AG20443 (cell line): Measurements from ENCODE around the gene OASL.

Experiments used
- DNase-seq: peaks from one replicate; pipeline ENCODE4 v3.0.0; 2012; ENCODE audit warnings: low spot score, mixed read lengths

The OASL gene

DNA sequence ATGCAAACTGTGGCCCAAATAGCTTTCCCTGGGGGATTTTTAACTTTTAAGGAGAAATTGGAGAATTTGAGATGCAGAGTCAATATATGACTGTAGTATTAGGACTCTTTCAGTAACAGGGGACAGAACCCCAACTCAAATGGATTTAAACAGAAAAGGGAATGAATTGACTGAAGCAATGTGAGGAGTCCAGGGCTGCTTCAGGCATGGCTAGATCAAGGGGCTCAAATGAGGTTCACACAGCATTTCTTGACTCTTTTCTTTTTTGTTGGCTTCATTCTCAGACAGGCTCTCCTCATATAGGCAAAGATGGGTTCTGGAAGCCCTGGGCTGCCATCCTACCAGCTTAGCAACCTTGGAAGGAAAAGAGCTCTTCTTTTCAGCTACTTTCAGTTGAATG lies 47.1 kb downstream of the OASL start:
- DNase-seq = no peak

DNA sequence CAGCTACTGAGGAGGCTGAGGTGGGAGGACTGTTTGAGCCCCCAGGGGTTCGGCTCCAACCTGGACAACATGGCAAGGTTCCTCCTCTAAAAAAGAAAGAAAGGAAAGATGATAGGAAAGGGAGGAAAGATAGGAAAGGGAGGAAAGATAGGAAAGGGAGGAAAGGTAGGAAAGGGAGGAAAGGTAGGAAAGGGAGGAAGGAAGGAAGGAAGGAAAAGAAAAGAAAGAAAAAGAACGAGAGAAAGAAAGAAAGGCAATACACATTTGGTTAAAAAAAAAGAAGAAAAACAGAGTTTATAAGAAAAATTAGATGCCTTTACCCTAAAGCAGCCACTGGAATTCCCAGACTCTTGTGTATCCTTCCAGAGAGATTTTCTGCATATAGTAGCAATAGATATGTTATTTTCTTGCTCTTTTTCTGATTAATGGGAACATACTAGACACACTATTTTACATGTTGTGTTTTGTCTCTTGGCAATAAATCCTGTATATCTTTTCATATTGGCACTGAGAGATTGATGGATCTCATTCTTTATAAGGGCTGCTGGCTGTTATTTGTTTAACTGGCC lies 48.5 kb downstream of the OASL start:
- DNase-seq = no peak

DNA sequence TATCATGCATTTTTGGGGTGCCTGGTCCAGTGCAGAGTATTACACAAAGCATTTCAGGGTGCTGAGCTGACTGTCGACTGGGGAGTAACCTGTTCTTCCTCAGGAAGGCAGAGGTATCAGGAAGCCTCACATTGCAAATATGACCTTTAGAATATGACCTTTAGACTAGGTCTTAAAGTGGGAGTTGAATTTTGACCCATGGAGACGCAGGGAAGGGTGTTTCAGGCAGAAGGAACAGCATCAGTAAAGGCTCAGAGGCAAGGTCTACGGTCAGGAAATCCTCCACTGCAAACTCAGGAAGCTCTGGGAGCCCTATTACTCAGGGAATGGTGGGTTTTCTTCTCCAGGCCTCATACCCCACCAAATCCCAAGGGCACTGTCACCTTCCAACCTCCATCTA lies 49.4 kb downstream of the OASL start:
- DNase-seq = no peak

DNA sequence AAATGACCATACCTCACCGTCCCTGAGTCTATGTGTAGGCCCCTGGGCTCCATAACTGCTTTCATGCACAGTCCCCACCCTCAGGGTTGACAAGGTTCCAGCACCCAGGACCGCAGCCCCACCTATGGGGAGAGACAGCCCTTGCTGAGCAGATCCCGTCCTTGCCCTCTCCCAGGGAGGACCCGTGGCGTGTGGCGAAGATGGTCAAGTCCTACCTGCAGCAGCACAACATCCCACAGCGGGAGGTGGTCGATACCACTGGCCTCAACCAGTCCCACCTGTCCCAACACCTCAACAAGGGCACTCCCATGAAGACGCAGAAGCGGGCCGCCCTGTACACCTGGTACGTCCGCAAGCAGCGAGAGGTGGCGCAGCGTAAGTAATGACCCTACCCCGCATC lies 50.4 kb downstream of the OASL start:
- DNase-seq = no peak

DNA sequence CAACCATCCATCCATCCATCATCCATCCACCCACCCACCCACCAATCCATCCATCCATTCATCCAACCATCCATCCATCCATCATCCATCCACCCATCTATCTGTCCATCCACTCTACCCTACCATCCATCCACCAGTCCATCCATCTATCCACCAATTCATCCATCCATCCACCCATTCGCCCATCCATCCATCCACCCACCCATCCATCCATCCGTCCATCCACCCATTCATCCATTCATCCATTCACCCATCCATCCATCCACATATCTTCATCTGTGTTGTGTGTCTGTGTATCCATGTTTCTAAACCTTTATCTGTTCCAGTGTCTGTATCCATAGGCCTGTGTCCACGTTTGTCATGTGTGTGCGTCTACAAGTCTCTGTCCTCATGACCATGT lies 50.8 kb downstream of the OASL start:
- DNase-seq = no peak

DNA sequence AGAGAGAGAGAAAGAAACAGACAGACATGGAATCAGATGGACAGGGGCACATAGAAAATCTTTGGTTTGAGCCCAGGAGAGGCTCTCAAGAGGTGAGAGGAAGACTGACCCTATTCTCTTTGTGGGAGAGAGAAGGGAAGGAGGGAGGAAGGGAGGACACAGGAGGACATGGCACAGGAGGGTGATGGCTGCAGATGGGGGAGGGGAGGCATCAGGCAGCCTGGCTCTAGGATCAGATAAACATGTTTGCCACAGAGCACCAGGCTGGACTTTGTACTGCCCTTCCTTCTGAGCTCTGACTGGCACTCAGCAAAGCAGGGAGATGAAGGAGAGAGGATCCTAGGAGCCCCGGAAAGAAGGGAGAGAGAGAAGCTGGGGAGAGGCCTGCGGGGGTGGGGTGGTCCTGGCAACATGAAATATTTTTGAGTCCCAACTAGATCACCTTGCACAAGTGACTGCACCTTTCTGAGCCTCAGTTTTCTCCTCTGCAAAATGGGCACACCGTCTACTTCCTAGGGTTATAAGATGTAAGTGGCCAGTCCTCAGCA lies 54.6 kb downstream of the OASL start:
- DNase-seq = no peak

DNA sequence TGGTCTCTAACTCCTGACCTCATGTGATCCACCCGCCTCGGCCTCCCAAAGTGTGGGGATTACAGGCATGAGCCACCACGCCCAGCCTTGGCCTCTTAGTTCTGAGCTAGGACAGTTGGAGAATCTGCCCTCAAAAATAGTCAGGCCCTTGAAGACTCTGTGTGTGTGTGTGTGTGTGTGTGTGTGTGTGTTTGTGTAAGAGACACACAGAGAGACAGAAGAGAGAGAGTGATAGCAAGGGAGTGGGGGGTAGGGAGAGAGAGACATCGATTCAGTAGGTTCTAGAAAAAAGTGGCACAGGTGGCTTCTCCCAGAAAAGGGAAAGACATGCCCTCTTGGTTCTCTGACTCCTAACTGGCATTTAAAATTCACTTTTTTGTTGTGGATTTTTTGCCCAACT lies 55.3 kb downstream of the OASL start:
- DNase-seq = no peak

DNA sequence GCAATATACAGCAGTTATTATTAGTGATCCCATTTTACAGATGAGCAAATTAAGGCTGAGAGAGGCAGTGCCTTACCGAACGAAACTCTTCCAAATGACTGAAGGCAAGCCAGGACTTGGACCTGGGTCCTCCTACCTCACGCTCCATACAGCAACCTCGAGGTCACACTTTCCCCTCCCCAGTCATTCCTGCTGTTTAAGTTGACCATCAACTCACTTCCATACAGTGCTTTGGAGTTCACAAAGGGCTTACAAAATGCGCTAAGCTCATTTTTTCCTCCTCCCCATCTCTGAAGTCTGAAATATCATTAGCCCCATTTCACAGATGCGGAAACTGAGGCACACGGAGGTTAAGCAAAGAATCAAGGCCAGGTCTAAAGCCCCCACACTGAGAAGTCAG lies 56.4 kb downstream of the OASL start:
- no peak for DNase-seq

DNA sequence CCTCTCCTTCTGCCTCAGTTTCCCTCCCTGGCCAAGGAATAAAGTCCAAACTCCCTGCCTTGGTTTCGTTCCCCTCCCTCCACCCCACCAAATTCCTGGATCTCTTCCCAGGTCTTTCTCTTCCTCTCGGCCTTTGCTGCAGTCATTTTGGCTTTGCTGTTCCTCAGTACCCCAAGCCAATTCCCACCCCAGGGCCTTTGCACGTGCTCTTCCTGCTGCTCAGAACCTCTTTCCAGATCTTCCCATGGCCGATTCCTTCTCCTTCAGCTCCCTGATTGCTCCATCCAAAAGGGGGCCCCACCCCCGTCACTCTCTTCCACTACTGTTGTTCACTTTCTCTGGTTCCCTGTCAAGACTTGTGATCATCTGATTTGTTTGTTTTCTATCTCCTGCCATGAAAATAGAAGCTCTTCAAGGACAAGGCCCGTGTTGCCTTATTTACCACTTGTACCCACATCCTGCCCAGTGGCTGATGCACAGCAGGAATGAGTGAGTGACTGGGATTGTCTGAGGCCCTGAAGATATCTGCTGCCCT lies 57.6 kb downstream of the OASL start:
- no peak for DNase-seq

DNA sequence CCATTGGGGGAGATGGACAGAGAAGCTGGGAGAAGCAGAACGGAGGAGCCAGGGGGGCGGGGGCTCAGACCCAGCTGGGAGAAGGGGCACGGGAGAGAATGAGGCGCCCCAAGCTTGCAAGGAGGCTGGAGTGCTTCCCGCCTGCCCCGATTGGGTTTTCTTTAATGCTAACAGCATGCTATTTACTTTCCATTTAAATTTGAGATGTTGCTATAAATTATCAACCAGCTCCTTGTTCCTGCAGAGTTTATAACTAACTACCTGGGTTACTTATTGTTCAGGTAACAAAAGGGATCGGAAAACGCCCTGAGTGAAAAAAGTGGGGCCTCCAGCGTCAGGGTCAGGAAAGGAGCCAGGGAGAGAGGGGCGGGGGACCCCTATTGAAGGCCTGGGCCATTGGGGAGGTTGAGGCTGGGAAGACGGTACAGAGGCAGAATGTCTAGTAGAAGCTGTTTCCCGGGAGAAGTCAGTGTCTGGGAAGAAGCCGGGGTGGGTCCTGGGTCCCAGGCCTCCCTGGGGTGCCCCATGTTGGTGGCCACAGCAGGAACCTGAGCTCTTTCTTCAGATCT lies 58.2 kb downstream of the OASL start:
- DNase-seq = no peak

DNA sequence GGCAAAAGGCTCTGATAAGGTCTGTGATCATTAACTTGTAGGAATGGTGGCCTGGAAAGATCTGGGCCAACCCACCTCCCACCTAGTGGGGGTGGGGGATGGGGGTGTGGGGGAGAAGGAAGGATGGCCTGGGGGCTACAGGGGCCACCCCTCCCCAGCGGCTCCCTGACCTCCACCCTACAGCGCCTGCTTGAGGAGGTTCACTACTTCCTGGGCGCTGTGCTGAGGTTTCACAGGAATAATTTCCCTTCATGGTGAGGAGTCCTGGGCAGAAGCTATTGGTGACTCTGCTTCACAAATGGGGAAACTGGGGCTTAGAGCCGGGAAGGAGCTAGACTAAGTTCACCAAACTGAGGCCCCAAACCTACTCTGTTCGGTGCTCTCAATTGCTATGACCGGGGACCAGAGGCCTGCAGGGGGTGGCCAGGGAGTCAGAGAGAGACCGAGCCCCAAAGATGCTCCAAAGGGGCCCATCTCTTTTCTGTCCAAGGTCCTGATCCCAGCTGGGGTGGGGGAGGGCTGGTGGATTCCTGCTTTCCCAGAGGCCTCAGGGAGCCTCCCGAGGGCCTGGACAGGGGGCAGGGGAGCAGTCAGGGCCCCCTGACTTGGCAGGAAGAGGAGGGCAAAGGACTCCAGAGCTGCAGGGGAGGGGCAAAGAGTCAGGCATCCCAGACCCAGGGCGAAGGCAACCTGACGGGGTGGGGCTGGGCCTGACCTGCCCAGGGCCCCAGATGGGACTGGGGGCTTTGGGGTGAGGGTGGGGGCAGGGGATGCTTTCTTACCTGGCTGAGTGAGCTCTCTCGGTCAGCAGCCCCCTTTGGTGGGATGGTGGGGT lies 59.0 kb downstream of the OASL start:
- DNase-seq = no peak

DNA sequence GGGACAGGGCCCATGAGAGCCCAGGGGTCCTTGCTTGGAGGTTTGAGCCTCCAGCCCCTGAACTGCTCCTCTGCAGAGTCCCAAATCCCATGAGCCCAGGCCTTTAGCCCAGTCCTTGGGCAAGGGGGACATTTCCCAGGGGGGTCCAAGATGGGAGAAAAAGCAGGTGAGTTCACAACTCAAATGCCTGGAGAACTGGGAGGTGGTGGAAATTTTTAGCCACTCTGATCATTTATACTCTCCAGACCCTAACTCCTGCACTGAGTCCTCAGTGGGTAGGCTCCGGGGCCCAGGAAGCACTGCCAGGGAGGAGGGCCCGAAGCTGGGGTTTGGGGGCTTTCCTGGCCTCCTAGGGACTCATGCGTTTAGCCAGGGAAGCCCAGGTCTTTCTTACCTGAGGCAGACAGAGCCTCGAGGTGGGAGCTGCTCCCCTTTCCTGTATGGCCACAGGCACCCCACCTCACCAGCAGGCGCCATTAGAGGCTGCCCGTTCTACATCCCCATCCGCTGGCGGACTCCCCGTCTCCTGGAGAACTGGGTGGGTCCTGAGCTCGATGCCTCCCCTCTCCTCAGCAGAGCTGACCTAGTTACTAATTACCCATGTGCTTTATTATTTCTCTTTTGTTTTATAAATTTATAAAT lies 59.7 kb downstream of the OASL start:
- no peak for DNase-seq

DNA sequence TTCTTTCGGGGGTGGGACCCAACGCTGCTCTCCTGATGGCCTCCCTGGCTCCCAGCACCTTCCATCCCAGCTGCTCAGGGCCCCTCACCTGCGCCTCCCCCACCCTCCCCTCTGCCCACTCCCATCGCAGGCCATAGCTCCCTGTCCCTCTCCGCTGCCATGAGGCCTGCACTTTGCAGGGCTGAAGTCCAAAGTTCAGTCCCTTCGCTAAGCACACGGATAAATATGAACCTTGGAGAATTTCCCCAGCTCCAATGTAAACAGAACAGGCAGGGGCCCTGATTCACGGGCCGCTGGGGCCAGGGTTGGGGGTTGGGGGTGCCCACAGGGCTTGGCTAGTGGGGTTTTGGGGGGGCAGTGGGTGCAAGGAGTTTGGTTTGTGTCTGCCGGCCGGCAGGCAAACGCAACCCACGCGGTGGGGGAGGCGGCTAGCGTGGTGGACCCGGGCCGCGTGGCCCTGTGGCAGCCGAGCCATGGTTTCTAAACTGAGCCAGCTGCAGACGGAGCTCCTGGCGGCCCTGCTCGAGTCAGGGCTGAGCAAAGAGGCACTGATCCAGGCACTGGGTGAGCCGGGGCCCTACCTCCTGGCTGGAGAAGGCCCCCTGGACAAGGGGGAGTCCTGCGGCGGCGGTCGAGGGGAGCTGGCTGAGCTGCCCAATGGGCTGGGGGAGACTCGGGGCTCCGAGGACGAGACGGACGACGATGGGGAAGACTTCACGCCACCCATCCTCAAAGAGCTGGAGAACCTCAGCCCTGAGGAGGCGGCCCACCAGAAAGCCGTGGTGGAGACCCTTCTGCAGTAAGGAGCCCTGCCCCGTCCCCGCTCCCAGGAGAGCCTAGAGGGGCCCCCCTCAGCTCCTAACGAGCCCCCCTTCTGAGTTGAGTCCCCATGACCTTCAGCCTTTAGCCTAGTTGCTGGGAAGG lies 60.5 kb downstream of the OASL start, which contains the start of gene HNF1A:
TSS of gene HNF1A (plus strand) at position 248 of the 924 bp plus-strand sequence. CDS start at position 474, 226 bp downstream.
- no peak for DNase-seq

DNA sequence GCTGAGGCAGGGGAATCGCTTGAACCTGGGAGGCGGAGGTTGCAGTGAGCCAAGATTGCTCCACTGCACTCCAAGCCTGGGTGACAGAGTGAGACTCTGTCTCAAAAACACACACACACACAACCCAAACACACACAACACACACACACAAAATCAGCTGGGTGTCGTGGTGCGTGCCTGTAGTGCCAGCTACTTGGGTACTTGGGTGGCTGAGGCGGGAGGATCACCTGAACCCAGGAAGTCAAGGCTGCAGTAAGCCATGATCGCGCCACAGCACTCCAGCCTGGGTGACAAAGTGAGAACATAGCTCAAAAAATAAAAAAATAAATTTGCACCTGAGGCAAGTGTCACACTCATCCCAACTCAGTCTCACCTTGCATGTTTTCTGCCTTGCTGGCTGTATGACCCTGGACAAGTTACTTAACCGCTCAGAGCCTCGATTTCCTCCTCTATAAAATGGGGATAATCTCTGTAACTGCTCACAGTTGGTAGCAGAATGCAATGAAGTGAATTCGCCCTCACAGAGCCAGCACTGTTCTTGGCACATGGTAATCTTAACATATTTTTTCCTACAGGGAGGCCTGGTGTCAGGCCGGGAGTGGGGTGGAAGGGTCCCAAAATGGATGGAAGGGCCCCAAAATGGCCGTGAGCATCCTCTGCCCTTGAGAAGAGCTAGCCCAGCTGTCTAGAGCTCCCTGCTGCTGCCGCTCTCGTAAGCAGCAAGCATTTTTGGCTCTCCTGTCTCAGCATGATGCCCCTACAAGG lies 61.3 kb downstream of the OASL start:
- DNase-seq = no peak

DNA sequence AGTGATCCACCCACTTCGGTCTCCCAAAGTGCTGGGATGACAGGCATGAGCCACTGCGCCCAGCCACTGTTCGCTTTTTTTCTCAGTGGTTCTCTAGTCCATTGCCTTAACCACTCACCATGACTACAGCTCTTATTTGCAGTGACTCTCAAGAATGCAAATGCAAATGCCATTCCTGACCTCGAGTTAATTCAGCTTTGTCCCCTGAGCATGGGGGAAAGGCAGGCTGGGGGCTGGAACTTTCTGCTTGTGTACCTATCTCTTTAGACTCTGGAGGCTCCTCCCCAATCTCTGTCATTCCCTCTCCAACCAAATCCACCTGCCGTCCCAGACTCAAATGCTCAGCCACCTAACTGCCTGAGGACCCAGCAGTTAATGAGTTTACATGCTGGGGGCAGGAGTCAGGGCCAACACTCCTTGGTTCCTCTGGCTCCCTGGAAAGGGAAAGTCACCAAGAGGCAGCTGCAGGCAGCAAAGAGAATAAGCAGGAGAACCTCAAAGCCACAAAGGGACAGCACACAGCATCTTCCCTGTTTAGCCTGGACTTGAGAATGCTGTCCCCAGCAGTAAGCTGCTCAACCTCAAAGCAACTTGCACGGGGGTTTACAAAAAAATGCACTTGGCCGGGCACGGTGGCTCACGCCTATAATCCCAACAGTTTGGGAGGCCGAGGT lies 66.0 kb downstream of the OASL start:
- DNase-seq = no peak

DNA sequence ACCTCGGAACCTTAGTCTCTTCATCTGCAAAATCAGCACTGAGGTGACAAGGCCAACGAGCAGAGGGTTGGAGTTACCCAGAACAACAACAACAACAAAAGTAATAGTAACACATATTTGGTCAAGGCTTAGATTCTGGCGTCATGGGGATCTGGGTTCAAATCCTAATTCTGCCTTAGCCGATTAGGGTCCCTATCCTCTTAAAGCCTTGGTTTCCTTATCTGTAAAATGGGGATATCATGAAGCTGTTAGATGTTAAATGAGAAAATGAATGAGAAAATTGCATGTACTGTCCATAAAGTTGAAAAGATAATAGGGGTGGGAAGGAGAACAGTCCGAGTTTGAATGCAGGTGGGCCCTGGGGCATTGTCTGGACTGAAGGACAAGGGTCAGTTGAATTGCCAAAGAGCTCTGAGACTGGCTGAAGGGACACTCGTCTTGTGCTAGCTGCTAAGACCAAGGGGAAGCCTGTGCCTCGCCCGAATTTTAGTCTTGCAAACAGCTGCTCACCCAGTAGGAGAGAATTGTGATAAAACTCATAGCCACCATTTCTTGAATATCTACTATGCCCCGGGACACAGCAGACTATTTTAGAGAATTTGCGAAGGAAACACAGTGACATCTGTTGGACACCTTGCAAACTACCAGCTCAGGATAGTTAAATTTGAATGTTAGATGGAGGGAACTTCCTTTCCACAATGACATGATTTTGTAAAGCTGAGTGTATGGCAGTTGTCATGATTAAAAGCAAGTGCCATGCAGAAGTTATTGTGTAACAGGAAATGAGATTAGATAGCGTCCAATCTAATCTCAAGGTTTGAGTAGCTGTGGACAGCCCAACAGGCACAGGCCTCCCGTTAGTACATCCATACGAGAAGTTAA lies 67.5 kb downstream of the OASL start:
- DNase-seq = peak; percentile 82

DNA sequence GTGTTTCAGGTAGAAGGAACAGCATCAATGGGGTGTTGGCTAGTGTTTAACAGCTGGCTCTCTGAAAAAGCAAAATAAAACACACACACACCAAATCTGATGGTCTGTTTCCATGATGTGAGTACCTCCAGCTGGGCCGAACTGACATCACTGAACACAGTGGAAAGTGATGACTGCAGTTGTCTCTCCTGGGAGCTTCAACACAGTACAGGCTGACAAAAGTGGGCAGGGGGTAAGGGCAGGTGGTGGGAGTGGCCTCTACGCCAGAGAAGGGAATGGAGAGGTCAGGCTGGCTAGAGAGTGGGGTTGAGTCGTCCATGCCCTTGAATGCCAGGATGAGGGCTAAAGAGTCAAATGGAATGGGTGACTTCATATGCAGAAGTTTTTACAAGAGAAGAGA lies 68.7 kb downstream of the OASL start:
- DNase-seq = no peak
